CD4-positive, alpha-beta T cell treated with Interleukin-4 for 1 hour (primary cell): ENCODE measurements around the gene GARIN5A.
A peak's percentile ranks its signal among the peaks of the same experiment; 100 is the strongest.

ENCODE experiments used
- DNase-seq, 2 donors: peaks; one replicate each; pipeline ENCODE4 v3.0.0-alpha.2; 2020 to 2022

Gene GARIN5A

DNA sequence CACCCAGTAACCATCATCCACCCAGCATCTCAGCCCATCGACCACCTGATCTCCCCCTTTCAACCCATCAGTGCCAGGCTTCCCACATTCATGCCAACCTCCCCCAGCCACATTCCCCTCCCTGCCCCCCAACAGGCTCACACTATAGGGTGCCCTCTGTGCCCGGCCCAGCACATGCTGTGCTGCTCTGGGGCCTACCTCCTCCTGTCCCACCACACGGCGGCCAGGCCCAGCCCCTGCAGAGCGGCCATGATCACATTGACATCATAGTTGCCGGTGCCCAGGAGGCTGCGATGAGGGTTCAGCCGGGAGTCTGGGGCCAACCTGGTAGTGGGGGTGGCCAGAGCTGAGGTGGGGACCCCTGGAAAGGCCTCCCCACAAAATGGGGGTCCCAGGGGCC is 30.7 kb upstream of the GARIN5A start:
- no peak for DNase-seq

DNA sequence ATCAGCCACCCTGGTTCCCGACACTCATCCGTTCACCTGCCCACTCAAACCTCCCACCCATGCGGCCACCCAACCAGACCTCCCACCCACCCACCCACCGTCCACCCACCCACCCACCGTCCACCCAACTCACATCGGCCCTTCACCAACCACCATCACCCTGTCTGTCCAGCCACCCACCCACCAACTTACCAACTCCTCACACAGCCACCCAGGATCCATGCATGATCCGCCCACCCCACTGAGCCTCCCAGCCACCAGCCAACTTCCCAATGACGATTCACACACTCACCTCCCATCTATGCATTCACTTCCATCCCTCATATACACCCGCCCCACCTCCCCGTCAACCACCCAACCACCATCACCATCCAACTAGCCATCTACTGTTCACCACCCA is 30.1 kb upstream of the GARIN5A start:
- DNase-seq: no peak

GRCh38 chr19:50505856-50506611 is 29.4 kb upstream of the GARIN5A start:
- DNase-seq: no peak

DNA sequence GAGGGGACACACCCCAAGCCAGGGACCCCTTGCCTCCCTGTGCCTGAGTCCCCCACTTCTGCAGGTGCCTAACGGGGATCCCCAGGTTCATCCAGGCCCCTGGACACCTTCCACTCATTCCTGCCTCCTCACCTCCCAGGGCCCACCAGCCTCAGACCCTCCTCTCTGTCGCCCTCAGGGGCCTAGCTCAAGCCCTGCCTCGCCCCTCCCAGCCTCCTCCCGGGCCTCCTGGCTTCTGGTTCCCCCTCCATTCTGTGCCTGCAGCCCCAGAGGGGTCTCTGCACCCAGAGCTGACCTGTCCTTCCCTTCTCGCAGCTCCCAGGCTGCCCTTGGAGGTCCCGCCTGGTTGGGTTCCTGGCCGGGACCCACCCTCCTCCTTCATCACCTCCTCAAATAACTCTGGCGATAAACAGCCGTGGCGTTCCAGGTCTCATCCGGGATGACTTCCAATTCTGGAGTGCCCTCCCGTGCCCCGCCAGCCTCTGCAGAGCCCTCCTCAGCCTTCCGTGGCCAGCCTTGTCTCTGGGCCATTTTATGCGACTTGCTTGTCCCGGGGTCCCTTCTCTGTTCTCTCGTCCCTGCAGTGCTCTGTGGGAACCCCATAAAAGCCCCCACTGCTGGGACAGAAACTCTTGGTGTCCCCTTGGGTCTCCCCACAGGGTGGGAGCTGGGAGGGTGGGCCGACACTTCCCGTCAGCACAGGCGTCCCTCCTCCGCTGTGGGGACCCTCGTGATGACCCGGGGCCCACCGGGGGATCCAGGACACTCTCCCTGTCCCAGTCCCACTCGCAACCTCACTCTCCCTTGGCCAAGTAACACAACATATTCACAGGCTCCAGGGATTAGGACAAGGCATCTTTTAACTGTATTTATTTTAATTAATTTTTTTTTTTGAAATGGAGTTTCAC is 25.2 kb upstream of the GARIN5A start:
- no peak for DNase-seq

DNA sequence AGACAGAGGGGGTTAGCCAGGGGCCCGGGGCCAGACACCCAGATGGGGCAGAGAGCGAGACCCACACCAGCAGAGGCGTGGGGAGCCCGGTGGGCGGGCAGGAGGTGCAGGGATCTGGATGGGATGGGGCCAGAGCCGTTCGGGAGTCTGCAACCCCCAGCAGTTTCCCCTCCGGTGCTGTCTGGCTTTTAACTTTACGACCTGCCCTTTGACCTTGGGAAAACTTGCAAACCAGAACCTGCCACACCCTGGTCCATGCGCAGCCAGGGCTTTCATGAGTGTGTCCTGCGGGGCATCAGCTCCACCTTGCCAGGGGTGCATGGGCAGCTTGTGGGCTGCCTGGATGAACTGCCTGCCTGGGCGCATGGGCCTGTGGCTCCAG is 24.5 kb upstream of the GARIN5A start:
- DNase-seq: no peak

- DNase-seq: no peak
Observed at GRCh38 chr19:50500753-50501151, 24.1 kb upstream of the GARIN5A start.

GRCh38 chr19:50500060-50500752 is 23.6 kb upstream of the GARIN5A start:
- peak in 1 of 2 donors; percentile 15 for DNase-seq

DNA sequence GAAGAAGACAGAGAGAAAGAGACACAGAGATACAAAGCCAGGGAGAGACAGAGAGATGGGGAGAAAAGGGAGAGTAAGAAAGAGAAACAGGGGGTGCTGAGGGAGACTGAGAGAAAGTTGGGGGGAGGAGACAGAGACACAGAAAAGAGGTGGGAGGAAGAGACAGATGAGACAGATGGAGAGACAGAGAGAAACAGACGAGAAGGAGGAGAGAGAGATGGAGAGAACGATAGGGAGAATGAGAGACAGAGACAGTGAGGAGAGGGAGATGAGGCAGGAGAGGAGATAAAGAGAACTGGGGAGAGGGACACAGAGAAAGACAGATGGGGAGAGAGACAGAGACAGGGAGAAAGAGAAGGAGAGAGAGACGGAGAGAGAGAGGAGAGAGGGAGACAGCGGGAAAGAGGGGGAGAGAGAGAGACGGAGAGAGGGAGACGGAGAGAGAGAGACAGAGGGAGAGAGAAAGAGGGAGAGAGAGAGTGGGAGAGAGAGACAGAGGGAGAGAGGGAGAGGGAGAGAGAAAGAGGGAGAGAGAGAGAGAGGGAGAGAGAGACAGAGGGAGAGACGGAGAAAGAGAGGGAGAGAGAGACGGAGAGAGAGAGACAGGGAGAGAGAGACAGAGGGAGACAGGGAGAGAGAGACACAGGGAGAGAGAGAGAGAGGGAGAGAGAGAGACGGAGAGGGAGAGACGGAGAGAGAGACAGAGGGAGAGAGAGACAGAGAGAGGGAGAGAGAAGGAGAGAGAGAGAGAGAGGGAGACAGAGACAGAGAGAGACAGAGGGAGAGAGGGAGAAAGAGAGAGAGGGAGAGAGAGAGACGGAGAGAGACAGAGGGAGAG is 21.8 kb upstream of the GARIN5A start:
- DNase-seq: no peak

DNA sequence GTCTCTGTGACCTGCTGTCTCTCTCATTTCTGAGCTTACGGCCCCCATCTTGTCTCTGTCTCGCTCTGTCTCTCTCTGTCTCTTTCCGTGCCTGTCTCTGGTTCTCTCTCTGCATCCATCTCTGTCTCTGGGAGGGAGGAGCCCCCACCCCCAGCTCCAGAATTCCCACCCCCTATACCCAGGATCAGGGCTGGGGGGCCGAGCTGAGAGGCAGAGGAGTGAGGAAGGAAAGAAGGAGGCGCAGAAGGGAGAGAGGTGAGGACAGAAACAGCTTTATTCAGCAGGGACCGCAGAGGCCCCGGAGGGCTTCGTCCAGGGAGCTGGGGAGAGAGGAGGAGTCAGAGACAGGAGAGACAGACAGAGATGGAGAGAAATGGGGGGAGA is 20.4 kb upstream of the GARIN5A start:
- no peak for DNase-seq

DNA sequence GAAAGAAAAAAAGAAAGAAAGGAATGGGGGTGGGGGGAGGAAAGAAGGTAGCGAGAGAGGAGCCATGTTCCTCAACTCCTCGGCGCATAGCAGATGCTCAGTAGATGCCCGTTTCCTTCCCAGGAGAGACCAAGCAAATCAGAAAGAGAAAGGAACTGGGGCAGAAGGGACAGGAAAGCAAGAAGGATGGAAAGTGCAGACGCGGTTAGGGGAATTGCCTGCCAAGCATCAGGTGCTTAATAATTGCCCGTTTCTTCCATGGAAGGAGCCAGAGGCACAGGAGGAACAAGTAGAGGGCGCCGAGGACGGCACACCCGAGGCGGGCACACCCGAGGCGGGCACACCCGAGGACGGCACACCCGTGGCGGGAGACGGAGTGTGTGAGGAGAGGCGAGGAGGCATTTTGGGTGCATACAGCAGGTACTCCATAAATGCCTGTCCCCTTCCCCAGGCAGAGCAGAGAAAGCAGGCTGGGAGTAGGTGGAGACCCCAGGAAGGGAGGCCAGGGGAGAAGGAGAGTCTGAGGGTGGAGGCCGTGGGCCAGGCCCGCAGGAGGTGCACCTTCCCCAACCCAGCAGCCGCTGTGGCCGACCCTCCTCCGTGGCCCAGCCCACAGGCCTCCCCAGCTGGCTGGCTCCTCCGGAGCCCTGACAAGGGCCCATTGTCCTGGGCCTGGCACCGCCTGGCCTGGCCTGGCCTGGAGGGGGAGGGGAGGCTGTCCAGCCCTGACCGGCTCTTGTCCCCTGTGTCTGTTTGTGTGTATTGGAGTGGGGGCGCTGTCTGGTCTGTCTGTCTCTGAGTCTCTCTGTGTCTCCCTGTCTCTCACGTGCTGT is 19.8 kb upstream of the GARIN5A start:
- DNase-seq: no peak

GRCh38 chr19:50495020-50495531 is 18.4 kb upstream of the GARIN5A start:
- DNase-seq: no peak

DNA sequence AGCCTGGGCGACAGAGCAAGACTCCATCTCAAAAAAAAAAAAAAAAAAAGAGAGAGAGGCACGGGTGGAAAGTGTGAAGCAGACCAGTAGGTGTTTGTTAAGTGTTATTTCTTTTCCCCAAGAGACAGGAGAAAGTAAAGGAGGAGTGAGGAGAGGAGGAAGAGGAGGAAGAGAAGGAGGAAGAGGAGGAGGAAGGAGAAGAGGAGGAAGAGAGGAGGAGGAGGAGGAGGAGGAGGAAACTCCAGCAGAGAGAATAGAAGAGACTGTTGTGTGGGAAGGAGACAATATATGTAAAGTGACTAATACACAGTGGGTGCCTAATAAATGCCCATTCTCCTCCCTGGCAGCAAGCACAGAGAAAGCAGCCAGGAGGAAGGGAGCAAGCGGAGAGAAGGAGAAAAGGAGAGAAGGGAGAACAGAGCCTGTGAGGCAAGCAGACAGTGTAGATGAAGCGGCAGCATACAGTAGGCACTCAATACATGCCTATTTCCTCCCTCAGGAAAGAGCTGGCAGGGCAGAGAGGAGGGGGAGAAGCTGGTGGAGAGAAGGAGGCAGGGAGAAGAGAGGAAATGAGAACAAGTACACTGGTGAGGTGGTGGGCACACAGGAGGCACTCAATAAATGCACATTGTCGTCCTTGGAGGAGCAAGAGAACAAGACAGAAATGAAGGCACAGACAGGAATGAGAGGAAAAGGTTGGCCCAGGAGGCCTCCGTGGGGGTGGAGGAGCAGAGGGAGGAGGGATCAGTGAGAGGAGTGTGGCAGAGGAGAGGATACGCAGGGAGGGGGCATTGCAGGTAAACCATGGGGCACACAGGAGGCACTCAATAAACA is 17.8 kb upstream of the GARIN5A start:
- DNase-seq: no peak

GRCh38 chr19:50493171-50493570 is 16.5 kb upstream of the GARIN5A start:
- DNase-seq: no peak

DNA sequence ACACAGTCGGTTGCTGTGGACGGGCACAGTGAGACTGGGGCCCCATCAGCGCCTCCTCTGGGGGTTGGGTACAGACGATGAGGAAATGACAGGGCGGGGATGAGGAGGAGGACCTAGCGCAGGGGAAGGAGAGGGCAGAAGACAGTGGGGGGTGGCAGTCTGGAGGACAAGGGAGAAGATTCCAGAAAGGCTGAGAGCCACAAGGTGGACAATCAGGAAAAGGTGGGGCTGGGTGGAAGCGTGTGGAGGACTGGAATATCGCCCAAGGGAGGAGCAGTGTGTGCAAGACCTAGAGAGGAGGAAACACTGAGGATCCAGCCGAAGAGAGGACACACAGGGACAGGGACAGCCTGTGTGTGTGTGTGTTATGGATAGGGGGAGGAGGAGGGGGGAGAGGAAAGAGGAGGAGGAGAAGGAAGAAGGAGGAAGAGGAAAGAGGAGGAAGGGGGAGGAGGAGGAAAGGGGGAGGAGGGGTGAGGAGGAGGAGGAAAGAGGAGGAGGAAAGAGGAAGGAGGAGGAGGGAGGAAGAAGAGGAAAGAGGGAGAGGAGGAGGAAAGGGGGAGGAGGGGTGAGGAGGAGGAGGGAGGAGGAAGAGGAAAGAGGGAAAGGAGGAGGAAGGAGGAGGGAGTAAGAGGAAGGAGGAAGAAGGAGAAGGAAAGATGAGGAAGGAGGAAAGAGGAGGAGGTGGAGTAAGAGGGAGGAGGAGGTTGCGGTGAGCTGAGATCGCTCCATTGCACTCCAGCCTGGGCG is 15.8 kb upstream of the GARIN5A start:
- peak; percentile 23 to 33 for DNase-seq

DNA sequence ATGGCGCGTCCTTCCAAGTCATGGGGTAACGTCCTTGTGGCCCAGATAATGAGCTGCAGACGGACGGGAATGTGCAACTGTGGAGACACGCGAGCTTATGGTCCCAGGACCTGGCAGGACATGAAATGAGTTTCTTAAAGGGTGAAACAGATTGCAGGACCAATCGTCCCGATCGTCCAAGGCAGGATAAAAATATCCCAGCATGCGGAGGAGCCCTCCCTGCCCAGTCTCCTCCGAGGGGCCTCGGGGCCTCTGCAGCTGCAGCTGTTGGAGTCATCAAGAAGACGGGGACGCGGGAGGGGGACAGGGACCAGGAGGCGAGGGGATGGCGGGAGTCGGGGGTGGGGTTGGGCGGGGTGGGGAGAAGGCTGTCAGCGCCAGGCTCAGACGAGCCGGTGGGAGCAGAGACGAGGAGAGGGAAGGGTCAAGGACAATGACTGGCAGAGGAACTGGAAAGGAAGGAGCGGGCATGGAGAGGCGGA is 14.4 kb upstream of the GARIN5A start:
- no peak for DNase-seq

GRCh38 chr19:50490411-50490811 is 13.8 kb upstream of the GARIN5A start:
- DNase-seq: no peak

DNA sequence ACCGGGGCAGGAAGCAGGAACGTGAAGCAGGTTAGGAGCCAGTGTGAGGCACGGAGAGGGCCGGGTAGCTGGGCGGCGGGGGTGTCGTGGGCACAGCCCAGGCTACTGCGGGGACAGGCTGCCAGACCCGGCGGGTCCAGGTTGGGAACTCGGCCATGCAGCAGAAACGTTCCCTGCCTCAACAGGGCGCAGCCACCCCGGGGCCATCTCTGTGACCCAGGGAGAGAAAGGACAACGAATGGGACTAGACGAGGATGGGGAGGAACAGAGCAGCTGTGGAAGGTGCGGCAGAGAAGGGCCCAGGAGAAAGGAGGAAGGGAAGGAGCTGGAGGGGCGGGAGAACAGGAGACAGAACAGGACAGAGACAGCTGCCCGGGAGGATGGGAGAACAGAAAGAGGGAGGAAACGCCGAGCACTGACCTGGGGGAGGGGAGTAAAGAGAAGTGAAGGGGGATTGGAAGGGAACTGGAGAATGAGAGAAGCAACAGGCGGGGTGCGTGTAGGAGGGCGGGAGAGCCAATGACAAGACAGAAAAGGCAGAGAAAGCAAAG is 12.9 kb upstream of the GARIN5A start:
- DNase-seq: no peak

DNA sequence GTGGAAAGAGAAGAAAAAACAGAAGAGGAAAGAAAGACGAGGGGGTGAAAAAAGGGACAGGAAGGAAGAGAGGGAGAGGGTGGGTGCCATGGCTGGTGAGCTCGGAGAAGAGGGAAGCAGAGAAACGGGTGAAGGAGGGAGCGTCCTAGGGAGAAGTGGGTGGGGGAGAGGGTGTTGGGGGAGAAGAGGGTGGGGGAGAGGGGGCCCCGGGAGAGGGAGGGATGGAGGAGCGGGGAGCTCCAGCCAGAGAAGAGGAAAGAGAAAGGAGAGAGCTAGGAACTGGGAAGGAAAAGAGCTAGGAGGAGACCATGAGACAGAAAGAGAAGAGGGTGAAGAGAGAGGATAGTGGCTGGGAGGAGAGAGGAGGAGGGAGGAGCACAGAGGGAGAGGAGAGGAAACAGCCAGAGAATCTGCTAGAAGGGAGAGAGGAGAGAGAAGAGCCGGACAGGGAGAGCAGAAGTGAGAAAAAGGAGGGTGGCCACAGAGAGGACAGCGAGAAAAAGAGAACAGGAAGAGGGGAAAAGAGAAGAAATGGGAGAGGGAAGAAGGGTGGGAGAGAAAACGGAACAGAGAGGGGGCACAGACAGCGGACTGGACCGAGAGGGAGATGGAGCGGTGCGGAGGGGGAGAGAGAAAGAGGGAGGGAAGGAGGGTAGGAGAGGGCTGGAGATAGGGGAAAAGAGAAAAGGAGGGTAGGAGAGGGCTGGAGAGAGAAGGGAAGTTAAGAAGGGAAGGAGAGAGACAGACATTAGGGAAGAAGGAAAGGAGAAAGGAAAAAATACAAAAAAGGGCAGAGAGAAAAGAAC is 11.9 kb upstream of the GARIN5A start:
- DNase-seq: no peak
